ENCODE data around the gene SOCS4. TPM values are rescaled to one million over a fixed set of nuclear protein-coding genes. Genes with fewer than 3 reads are reported as not detected.

SOCS4 gene
- 10 to 100 TPM; 13.1 to 13.6 TPM for total RNA-seq

- Histone ChIP-seq H3K27ac (peak within 1 kb of the TSS; percentile 80 to 90), H3K4me3 (peak within 1 kb of the TSS; percentile 64 to 93), H3K36me3 (no peaks in the 10 kb centered on the region), H3K27me3 (no peaks in the 10 kb centered on the region), H3K4me1 (peaks cover 0 to 38% of the 10 kb centered on the region in 2 donors), H3K9me3 (no peaks in the 10 kb centered on the region)
- peak; percentile 95 for DNase-seq (ENCODE audit: low spot score)
- peak in 1 of 2 donors; percentile 39 for TF ChIP-seq CTCF (IDR thresholded peaks at IDR 0.05)
Observed at GRCh38 chr14:55026793-55027561, at the start of gene SOCS4, which contains the start of gene WDHD1. Gene SOCS4, plus strand, starts transcription at chr14:55027236. Its CDS starts 15,806 bp downstream, at chr14:55043042. Gene WDHD1, minus strand, starts transcription at chr14:55027099. Its CDS starts 312 bp downstream, at chr14:55026787.

- H3K9me3 ChIP-seq = no peaks in the 10 kb centered on the region
- H3K27me3 ChIP-seq = no peaks in the 10 kb centered on the region
- no peak for TF ChIP-seq CTCF (IDR thresholded peaks at IDR 0.05)
- no peak for DNase-seq (ENCODE audit: low spot score)
- H3K4me3 ChIP-seq = no peak overlapping the region
- H3K27ac ChIP-seq = no peak overlapping the region
- H3K36me3 ChIP-seq = no peaks in the 10 kb centered on the region
- no peaks in the 10 kb centered on the region for H3K4me1 ChIP-seq
Observed at GRCh38 chr14:54979039-54979438, 48.0 kb upstream of the SOCS4 start.

- Histone ChIP-seq H3K27me3 (no peaks in the 10 kb centered on the region), H3K4me3 (no peak overlapping the region), H3K9me3 (no peaks in the 10 kb centered on the region), H3K36me3 (no peaks in the 10 kb centered on the region), H3K4me1 (no peaks in the 10 kb centered on the region), H3K27ac (no peak overlapping the region)
- no peak for DNase-seq (ENCODE audit: low spot score)
- TF ChIP-seq CTCF (IDR thresholded peaks at IDR 0.05) = peak in 1 of 2 donors; percentile 48
Observed at GRCh38 chr14:54981698-54982097, 45.3 kb upstream of the SOCS4 start.

- no peak for TF ChIP-seq CTCF (IDR thresholded peaks at IDR 0.05)
- Histone ChIP-seq H3K4me1 (no peaks in the 10 kb centered on the region), H3K27me3 (no peaks in the 10 kb centered on the region), H3K27ac (no peak overlapping the region), H3K4me3 (no peak overlapping the region), H3K36me3 (no peaks in the 10 kb centered on the region), H3K9me3 (no peaks in the 10 kb centered on the region)
- no peak for DNase-seq (ENCODE audit: low spot score)
Observed at GRCh38 chr14:54985156-54985555, 41.9 kb upstream of the SOCS4 start.

GRCh38 chr14:55000381-55000780, 26.7 kb upstream of the SOCS4 start:
- H3K9me3 ChIP-seq = no peaks in the 10 kb centered on the region
- H3K4me1 ChIP-seq = no peaks in the 10 kb centered on the region
- no peak for DNase-seq (ENCODE audit: low spot score)
- no peaks in the 10 kb centered on the region for H3K36me3 ChIP-seq
- H3K4me3 ChIP-seq = no peak overlapping the region
- TF ChIP-seq CTCF (IDR thresholded peaks at IDR 0.05) = no peak
- H3K27ac ChIP-seq = no peak overlapping the region
- no peaks in the 10 kb centered on the region for H3K27me3 ChIP-seq

Data from right atrium auricular region (tissue), 2 donors.